Keratinocyte (primary cell): ENCODE measurements around the gene TEX12. TPM values are rescaled to one million over a fixed set of nuclear protein-coding genes. Genes with fewer than 3 reads are reported as not detected.

Experiments used
- DNase-seq: peaks from one replicate; pipeline ENCODE4 v3.0.0-alpha.2; 2011; ENCODE audit warnings: low read depth, missing footprints, low spot score
- FAIRE-seq: peaks from 2 replicates; lab custom pipeline; 2011; peaks lifted over from hg19 to GRCh38; lab: Jason Lieb, UNC
- H2AFZ ChIP-seq: 2 replicates; pipeline ENCODE4 v1.6.0; 2012; ENCODE audit warnings: low read length, control low read depth, inconsistent platforms; ENCODE audit not compliant: control insufficient read depth
- H3K27ac ChIP-seq: 2 replicates; pipeline ENCODE4 v1.5.1; 2011; ENCODE audit warnings: low read length; ENCODE audit not compliant: control insufficient read depth, insufficient read depth
- H3K27me3 ChIP-seq: 3 replicates; pipeline ENCODE4 v1.6.0; 2011; ENCODE audit warnings: low read length; ENCODE audit not compliant: control insufficient read depth, insufficient read depth; ENCODE audit errors: extremely low read depth
- H3K36me3 ChIP-seq, 2 experiments: 2 replicates in 1 of 2; 3 replicates in 1 of 2; pipeline ENCODE4 v1.5.1; 2011; ENCODE audit warnings: low read length in 2 of 2, mild to moderate bottlenecking in 1 of 2; ENCODE audit not compliant: control insufficient read depth in 2 of 2, insufficient read depth in 2 of 2; ENCODE audit errors: extremely low read depth in 1 of 2
- H3K4me1 ChIP-seq: 3 replicates; pipeline ENCODE4 v1.5.1; 2011; ENCODE audit warnings: low read length; ENCODE audit not compliant: control insufficient read depth, insufficient read depth; ENCODE audit errors: extremely low read depth
- H3K4me2 ChIP-seq: 3 replicates; pipeline ENCODE4 v1.6.0; 2011; ENCODE audit warnings: low read depth, low read length; ENCODE audit not compliant: control insufficient read depth, insufficient read depth; ENCODE audit errors: extremely low read depth
- H3K4me3 ChIP-seq, 3 experiments: fragments of 200-600 bp in 1 of 3; sonication (generic) in 1 of 3; 2 replicates in 2 of 3; 3 replicates in 1 of 3; pipeline ENCODE4 v1.5.1; 2011 to 2016; ENCODE audit warnings: low read length in 3 of 3, mild to moderate bottlenecking in 3 of 3, control low read depth in 2 of 3, inconsistent platforms in 1 of 3, low read depth in 1 of 3, mixed read lengths in 1 of 3, mixed run types in 1 of 3, moderate library complexity in 1 of 3; ENCODE audit not compliant: control insufficient read depth in 2 of 3, insufficient read depth in 2 of 3; ENCODE audit errors: extremely low read depth in 1 of 3
- H3K79me2 ChIP-seq: 2 replicates; pipeline ENCODE4 v1.6.0; 2012; ENCODE audit warnings: low read length; ENCODE audit not compliant: control insufficient read depth, insufficient read depth
- H3K9ac ChIP-seq: 3 replicates; pipeline ENCODE4 v1.6.0; 2011; ENCODE audit warnings: low read length; ENCODE audit not compliant: control insufficient read depth, insufficient read depth; ENCODE audit errors: extremely low read depth
- H3K9me1 ChIP-seq: 3 replicates; pipeline ENCODE4 v1.6.0; 2011; ENCODE audit warnings: low read length; ENCODE audit not compliant: control insufficient read depth, insufficient read depth; ENCODE audit errors: extremely low read depth
- H3K9me3 ChIP-seq: 2 replicates; pipeline ENCODE4 v1.5.1; 2012; ENCODE audit warnings: low read depth, low read length; ENCODE audit not compliant: control insufficient read depth
- H4K20me1 ChIP-seq: 3 replicates; pipeline ENCODE4 v1.6.0; 2011; ENCODE audit warnings: low read length; ENCODE audit not compliant: control insufficient read depth, insufficient read depth; ENCODE audit errors: extremely low read depth
- CTCF ChIP-seq, 3 experiments: IDR thresholded peaks in 1 of 3; conservative IDR thresholded peaks in 1 of 3; optimal IDR thresholded peaks in 1 of 3; 2 replicates in 2 of 3; 3 replicates in 1 of 3; pipeline versions ENCODE3 to v1.5.1; 2011; ENCODE audit warnings: low read length in 3 of 3, mild to moderate bottlenecking in 3 of 3, moderate library complexity in 2 of 3, control low read depth in 1 of 3, inconsistent platforms in 1 of 3; ENCODE audit not compliant: insufficient read depth in 2 of 3; ENCODE audit errors: extremely low read depth in 1 of 3
- EZH2 ChIP-seq: IDR thresholded peaks from one replicate; pipeline ENCODE4 v1.6.1; 2012; ENCODE audit warnings: inconsistent platforms, mild to moderate bottlenecking, low read length, moderate library complexity
- dilution Hi-C: fragments of 300-500 bp; cut with MboI; formaldehyde crosslinking; loops from one replicate; pipeline ENCODE4 v1.7.0; 2020; ENCODE audit warnings: low sequenced_read_pairs; ENCODE audit not compliant: extremely low pct_ligation_motif_present
- polyA plus RNA-seq, 5 experiments: library from polyadenylated mRNA; depleted of rRNA in 3 of 5; stranded (reverse) in 3 of 5; stranded (forward) in 1 of 5; unstranded in 1 of 5; fragments of >200 nt; gene quantifications; 1 replicate in 1 of 5; 2 replicates in 3 of 5; 3 replicates in 1 of 5; pipeline versions ENCODE4 v1.2.1 to v1.2.3, GENCODE V29; 2011 to 2012; ENCODE audit warnings: missing spikeins in 2 of 5, low read depth in 1 of 5, low replicate concordance in 1 of 5

Gene TEX12
- polyA plus RNA-seq, 1 donor (not counting 4 experiments of a cell fraction or from before 2014, with no cell fraction given), result not detected

GRCh38 chr11:112176077-112176476 lies 8.9 kb downstream of the TEX12 start:
- H3K36me3 ChIP-seq, result no peaks in the 10 kb centered on the region
- no peaks in the 10 kb centered on the region for H3K79me2 ChIP-seq
- H3K9me1 ChIP-seq, result no peaks in the 10 kb centered on the region
- dilution Hi-C loops, result no loop called here
- FAIRE-seq (no peak), DNase-seq (no peak)
- H4K20me1 ChIP-seq, result no peaks in the 10 kb centered on the region
- H3K4me1 ChIP-seq, result peaks cover 8% of the 10 kb centered on the region
- no peak overlapping the region for H3K4me3 ChIP-seq
- H3K27ac ChIP-seq, result no peak overlapping the region
- H3K9me3 ChIP-seq, result no peaks in the 10 kb centered on the region
- no peak overlapping the region for H3K4me2 ChIP-seq
- TF ChIP-seq CTCF (optimal IDR thresholded peaks at IDR 0.05 in 1 of 3, IDR thresholded peaks at IDR 0.05 in 1 of 3, conservative IDR thresholded peaks at IDR 0.05 in 1 of 3; ENCODE audit: extremely low read depth in 1 of 3, insufficient read depth in 2 of 3, low read length in 3 of 3), result no peak
- no peak for TF ChIP-seq EZH2
- no peak overlapping the region for H2AFZ ChIP-seq
- no peaks in the 10 kb centered on the region for H3K27me3 ChIP-seq
- no peak overlapping the region for H3K9ac ChIP-seq

GRCh38 chr11:112177589-112177988 lies 10.4 kb downstream of the TEX12 start:
- Histone ChIP-seq H3K4me3 (no peak overlapping the region), H2AFZ (no peak overlapping the region), H3K27ac (no peak overlapping the region), H3K9ac (no peak overlapping the region), H3K4me2 (no peak overlapping the region), H3K27me3 (no peaks in the 10 kb centered on the region), H3K79me2 (no peaks in the 10 kb centered on the region), H3K9me1 (no peaks in the 10 kb centered on the region), H3K4me1 (peaks cover 8% of the 10 kb centered on the region), H3K9me3 (no peaks in the 10 kb centered on the region), H3K36me3 (no peaks in the 10 kb centered on the region), H4K20me1 (no peaks in the 10 kb centered on the region)
- no peak for TF ChIP-seq CTCF (optimal IDR thresholded peaks at IDR 0.05 in 1 of 3, IDR thresholded peaks at IDR 0.05 in 1 of 3, conservative IDR thresholded peaks at IDR 0.05 in 1 of 3; ENCODE audit: extremely low read depth in 1 of 3, insufficient read depth in 2 of 3, low read length in 3 of 3)
- TF ChIP-seq EZH2, result no peak
- no peak for DNase-seq
- dilution Hi-C loops, result no loop called here
- no peak for FAIRE-seq
